Choroid plexus epithelial cell (primary cell): Measurements from ENCODE around the gene FUCA1.

Experiments
- DNase-seq: peaks from one replicate; pipeline ENCODE4 v3.0.0-alpha.2; 2010; ENCODE audit warnings: low read depth
- H3K4me3 ChIP-seq: 2 replicates; pipeline ENCODE4 v1.5.1; 2011; ENCODE audit warnings: low read depth, mild to moderate bottlenecking, control low read depth, low read length, moderate library complexity
- TF ChIP-seq, protein P1 (sequence below): conservative IDR thresholded peaks from 2 replicates; pipeline ENCODE4 v1.5.1; 2011; ENCODE audit warnings: low read depth, mild to moderate bottlenecking, control low read depth, inconsistent platforms, low read length, moderate library complexity

The FUCA1 gene

GRCh38 chr1:23801876-23802275, 66.2 kb downstream of the FUCA1 start:
- no peak for DNase-seq
- TF ChIP-seq, protein P1, sequence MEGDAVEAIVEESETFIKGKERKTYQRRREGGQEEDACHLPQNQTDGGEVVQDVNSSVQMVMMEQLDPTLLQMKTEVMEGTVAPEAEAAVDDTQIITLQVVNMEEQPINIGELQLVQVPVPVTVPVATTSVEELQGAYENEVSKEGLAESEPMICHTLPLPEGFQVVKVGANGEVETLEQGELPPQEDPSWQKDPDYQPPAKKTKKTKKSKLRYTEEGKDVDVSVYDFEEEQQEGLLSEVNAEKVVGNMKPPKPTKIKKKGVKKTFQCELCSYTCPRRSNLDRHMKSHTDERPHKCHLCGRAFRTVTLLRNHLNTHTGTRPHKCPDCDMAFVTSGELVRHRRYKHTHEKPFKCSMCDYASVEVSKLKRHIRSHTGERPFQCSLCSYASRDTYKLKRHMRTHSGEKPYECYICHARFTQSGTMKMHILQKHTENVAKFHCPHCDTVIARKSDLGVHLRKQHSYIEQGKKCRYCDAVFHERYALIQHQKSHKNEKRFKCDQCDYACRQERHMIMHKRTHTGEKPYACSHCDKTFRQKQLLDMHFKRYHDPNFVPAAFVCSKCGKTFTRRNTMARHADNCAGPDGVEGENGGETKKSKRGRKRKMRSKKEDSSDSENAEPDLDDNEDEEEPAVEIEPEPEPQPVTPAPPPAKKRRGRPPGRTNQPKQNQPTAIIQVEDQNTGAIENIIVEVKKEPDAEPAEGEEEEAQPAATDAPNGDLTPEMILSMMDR: no peak
- H3K4me3 ChIP-seq: no peak overlapping the region

DNA sequence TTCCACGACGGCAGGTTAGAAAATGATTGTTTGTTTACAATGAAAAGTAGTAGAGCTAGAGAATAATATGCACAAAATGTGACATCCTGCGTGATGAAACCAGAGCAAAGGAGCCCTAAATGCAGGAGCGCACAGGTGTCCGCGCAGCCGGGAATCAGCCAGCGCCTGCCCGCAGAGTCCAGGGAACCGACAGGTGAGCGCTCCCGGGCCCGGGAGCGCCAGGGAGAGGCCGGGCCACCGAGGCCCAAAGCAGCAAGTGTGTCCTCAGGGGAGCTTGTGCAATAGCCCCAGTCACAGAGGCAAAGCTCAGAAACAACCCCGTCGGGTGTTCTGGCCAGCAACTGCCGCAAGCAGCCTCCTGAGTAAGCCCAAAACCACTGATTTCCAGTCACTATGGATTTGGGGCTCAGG, 66.7 kb downstream of the FUCA1 start:
- H3K4me3 ChIP-seq: peak overlapping the region; percentile 79
- TF ChIP-seq, protein P1: no peak
- DNase-seq: no peak

GRCh38 chr1:23800400-23801337, 67.4 kb downstream of the FUCA1 start, which contains the start of gene GALE:
TSS of gene GALE (minus strand) at chr1:23800754. CDS start at chr1:23799007, 1,747 bp downstream.
- peak; percentile 96 for DNase-seq
- peak within 1 kb of the TSS; percentile 79 for H3K4me3 ChIP-seq
- TF ChIP-seq, protein P1: peak; percentile 17

- peak; percentile 71 for DNase-seq
- TF ChIP-seq, protein P1: no peak
- peak overlapping the region; percentile 79 for H3K4me3 ChIP-seq
These were observed 68.3 kb downstream of the FUCA1 start for GRCh38 chr1:23799570-23800399.

GRCh38 chr1:23799255-23799569, 68.9 kb downstream of the FUCA1 start:
- no peak for DNase-seq
- H3K4me3 ChIP-seq: no peak overlapping the region
- TF ChIP-seq, protein P1: no peak

- TF ChIP-seq, protein P1: peak; percentile 22
- DNase-seq: no peak
- no peak overlapping the region for H3K4me3 ChIP-seq
These were observed 69.4 kb downstream of the FUCA1 start for GRCh38 chr1:23798662-23799142.
